CD4-positive, alpha-beta T cell (primary cell): ENCODE results near the gene FAM110D. TPM values are rescaled to one million over a fixed set of nuclear protein-coding genes. Genes with fewer than 3 reads are reported as not detected.
A peak's percentile ranks its signal among the peaks of the same experiment; 100 is the strongest.

Source experiments
- ATAC-seq: fragments of 200-7000 bp; cut with Tn5 transposase; one replicate; pipeline ENCODE4 v1.10.0; 2022; ENCODE audit warnings: mild to moderate bottlenecking; ENCODE audit not compliant: poor library complexity
- CTCF ChIA-PET: fragments of 350-600 bp; sonication (Branson Sonifier 250); formaldehyde crosslinking; loops from one replicate; lab custom pipeline; 2021; ENCODE audit warnings: antibody characterized with exemption, inconsistent platforms; lab: Charles Lee
- POLR2A ChIA-PET: fragments of 350-600 bp; sonication (Branson Sonifier 250); formaldehyde crosslinking; loops from one replicate; lab custom pipeline; 2021; ENCODE audit warnings: antibody characterized with exemption, inconsistent platforms; lab: Charles Lee
- DNase-seq, 14 experiments: peaks; one replicate each; pipeline ENCODE4 v3.0.0-alpha.2; 2013 to 2020; ENCODE audit warnings: mixed read lengths in 2 of 14
- H3K27ac ChIP-seq, 2 donors: one replicate each; pipeline versions ENCODE4 v1.5.1 to v1.7.0; 2013; ENCODE audit warnings: low read length in 2 of 2, low read depth in 1 of 2, mild to moderate bottlenecking in 1 of 2
- H3K27me3 ChIP-seq, 2 experiments: 1 replicate in 1 of 2; 2 replicates in 1 of 2; pipeline versions ENCODE4 v1.6.1 to v1.7.0; 2013; ENCODE audit warnings: low read length in 2 of 2, control low read depth in 1 of 2, mild to moderate bottlenecking in 1 of 2, moderate library complexity in 1 of 2; ENCODE audit not compliant: insufficient read depth in 2 of 2, control insufficient read depth in 1 of 2
- H3K36me3 ChIP-seq: one replicate; pipeline ENCODE4 v1.6.1; 2013; ENCODE audit warnings: low read length, control low read depth; ENCODE audit not compliant: insufficient read depth
- H3K4me1 ChIP-seq: one replicate; pipeline ENCODE4 v1.6.1; 2013; ENCODE audit warnings: low read length, control low read depth; ENCODE audit not compliant: insufficient read depth
- H3K4me3 ChIP-seq: one replicate; pipeline ENCODE4 v1.5.1; 2013; ENCODE audit warnings: mild to moderate bottlenecking, low read length, moderate library complexity
- H3K9me3 ChIP-seq, 2 experiments: 1 replicate in 1 of 2; 2 replicates in 1 of 2; pipeline versions ENCODE4 v1.6.1 to v1.7.0; 2013; ENCODE audit warnings: low read length in 2 of 2, mild to moderate bottlenecking in 2 of 2, control low read depth in 1 of 2, moderate library complexity in 1 of 2; ENCODE audit not compliant: control insufficient read depth in 1 of 2, insufficient read depth in 1 of 2
- H3K27ac Mint-ChIP-seq: one replicate; pipeline ENCODE4 v1.8.0; 2020; ENCODE audit warnings: mixed read lengths
- H3K27me3 Mint-ChIP-seq: one replicate; pipeline ENCODE4 v1.8.0; 2021; ENCODE audit warnings: mixed read lengths
- H3K36me3 Mint-ChIP-seq: one replicate; pipeline ENCODE4 v1.8.0; 2021; ENCODE audit warnings: low read depth, mixed read lengths
- H3K4me1 Mint-ChIP-seq: one replicate; pipeline ENCODE4 v1.8.0; 2021; ENCODE audit warnings: low read depth, mixed read lengths
- H3K4me3 Mint-ChIP-seq: one replicate; pipeline ENCODE4 v1.8.0; 2020; ENCODE audit warnings: mild to moderate bottlenecking, mixed read lengths
- H3K9me3 Mint-ChIP-seq: one replicate; pipeline ENCODE4 v1.8.0; 2020; ENCODE audit warnings: mixed read lengths
- CTCF ChIP-seq: fragments of 200-600 bp; IDR thresholded peaks from one replicate; pipeline ENCODE4 v1.8.0; 2022; ENCODE audit warnings: antibody characterized with exemption, mild to moderate bottlenecking
- intact Hi-C, 2 experiments: fragments of 100-400 bp; cut with DNase I in 1 of 2; cut with micrococcal nuclease in 1 of 2; formaldehyde crosslinking; loops; one replicate each; pipeline versions ENCODE4 v1.15.1 to v1.9.0; 2023 to 2025; cut with DNase I, micrococcal nuclease
- total RNA-seq, 174 experiments: library from RNA in 2 of 174; stranded (reverse) in 2 of 174; gene quantifications; one replicate each; pipeline ENCODE4 v1.2.3 and lab custom pipeline; 2021 to 2026

The FAM110D gene
- total RNA-seq, 2 experiments from 2014 or later = not detected

- H3K4me1 ChIP-seq = peaks cover 17% of the 10 kb centered on the region
- H3K27ac Mint-ChIP-seq = peak overlapping the region; percentile 86
- ATAC-seq (no peak), DNase-seq (no peak)
- no peaks in the 10 kb centered on the region for H3K9me3 Mint-ChIP-seq
- no peak overlapping the region for H3K27ac ChIP-seq
- intact Hi-C loops = loop anchor here in 1 of 2 experiments (1.0 kb wide), 1 partner anchor 12 kb away; no protein-coding TSS in a partner anchor
- H3K9me3 ChIP-seq = no peaks in the 10 kb centered on the region
- no peaks in the 10 kb centered on the region for H3K27me3 ChIP-seq
- H3K27me3 Mint-ChIP-seq = no peaks in the 10 kb centered on the region
- peaks cover 8% of the 10 kb centered on the region for H3K36me3 ChIP-seq
- no peak for TF ChIP-seq CTCF
- POLR2A ChIA-PET = interaction anchor here (0.8 to 4.0 kb wide), 4 partner anchors 11 to 193 kb away, joined by 3 to 67 read pairs (median 16); partner anchors contain the start of genes CD52 and PDIK1L
- H3K4me1 Mint-ChIP-seq = peaks cover 59% of the 10 kb centered on the region
- H3K36me3 Mint-ChIP-seq = peaks cover 50% of the 10 kb centered on the region
- CTCF ChIA-PET = interaction anchor here (0.6 to 7.7 kb wide), 8 partner anchors 15 to 1317 kb away, joined by 3 to 41 read pairs (median 5); partner anchors contain the start of genes CEP85 and ZNF593
- peak overlapping the region; percentile 45 for H3K4me3 Mint-ChIP-seq
- H3K4me3 ChIP-seq = no peak overlapping the region
Observed at GRCh38 chr1:26124418-26125331, 34.2 kb upstream of the FAM110D start.

GRCh38 chr1:26125382-26125781, 33.5 kb upstream of the FAM110D start:
- TF ChIP-seq CTCF = no peak
- Histone ChIP-seq H3K4me1 (peaks cover 17% of the 10 kb centered on the region), H3K9me3 (no peaks in the 10 kb centered on the region), H3K36me3 (peaks cover 8% of the 10 kb centered on the region), H3K27ac (no peak overlapping the region), H3K27me3 (no peaks in the 10 kb centered on the region), H3K4me3 (no peak overlapping the region)
- Mint-ChIP-seq H3K9me3 (no peaks in the 10 kb centered on the region), H3K4me3 (no peak overlapping the region), H3K4me1 (peaks cover 52% of the 10 kb centered on the region), H3K27ac (peak overlapping the region; percentile 86), H3K27me3 (no peaks in the 10 kb centered on the region), H3K36me3 (peaks cover 43% of the 10 kb centered on the region)
- intact Hi-C loops = loop anchor here in 1 of 2 experiments (1.0 kb wide), 1 partner anchor 13 kb away; no protein-coding TSS in a partner anchor
- ATAC-seq (no peak), DNase-seq (no peak)
- ChIA-PET POLR2A (interaction anchor here (0.7 to 3.2 kb wide), 8 partner anchors 13 to 306 kb away, joined by 3 to 67 read pairs (median 14); partner anchors contain the start of genes DHDDS, PDIK1L and ZNF593), CTCF (interaction anchor here (1.3 to 7.7 kb wide), 3 partner anchors 20 to 230 kb away, joined by 4 to 41 read pairs (median 5); partner anchors contain the start of gene CEP85)

GRCh38 chr1:26125946-26126320, 32.9 kb upstream of the FAM110D start:
- Histone ChIP-seq H3K36me3 (peaks cover 8% of the 10 kb centered on the region), H3K27me3 (no peaks in the 10 kb centered on the region), H3K4me1 (peaks cover 17% of the 10 kb centered on the region), H3K4me3 (no peak overlapping the region), H3K27ac (peak overlapping the region; percentile 8 to 47), H3K9me3 (no peaks in the 10 kb centered on the region)
- H3K9me3 Mint-ChIP-seq = no peaks in the 10 kb centered on the region
- TF ChIP-seq CTCF = no peak
- no peak for DNase-seq
- no peaks in the 10 kb centered on the region for H3K27me3 Mint-ChIP-seq
- H3K4me1 Mint-ChIP-seq = peaks cover 51% of the 10 kb centered on the region
- H3K36me3 Mint-ChIP-seq = peaks cover 38% of the 10 kb centered on the region
- ChIA-PET CTCF (interaction anchor here (1.1 to 7.7 kb wide), 9 partner anchors 13 to 230 kb away, joined by 3 to 41 read pairs (median 7); partner anchors contain the start of genes CEP85, PDIK1L and ZNF593), POLR2A (interaction anchor here (0.7 to 3.2 kb wide), 13 partner anchors 11 to 733 kb away, joined by 3 to 67 read pairs (median 9); partner anchors contain the start of genes CEP85, DHDDS, PDIK1L and ZNF593)
- ATAC-seq = no peak
- H3K4me3 Mint-ChIP-seq = peak overlapping the region; percentile 47
- intact Hi-C loops = loop anchor here (1.0 kb wide), 4 partner anchors 14 to 21 kb away; partner anchors contain the start of gene PDIK1L (in 1 of the 2)
- H3K27ac Mint-ChIP-seq = peak overlapping the region; percentile 86
